HG03442 (cell line): Measurements from ENCODE around the gene MAN2A2.

ENCODE experiments used
- ATAC-seq: cut with Tn5 transposase; IDR thresholded peaks from one replicate; pipeline ENCODE4 v1.9.1; 2021; ENCODE audit warnings: mild to moderate bottlenecking, moderate library complexity; ENCODE audit not compliant: unreplicated experiment

MAN2A2 gene

DNA sequence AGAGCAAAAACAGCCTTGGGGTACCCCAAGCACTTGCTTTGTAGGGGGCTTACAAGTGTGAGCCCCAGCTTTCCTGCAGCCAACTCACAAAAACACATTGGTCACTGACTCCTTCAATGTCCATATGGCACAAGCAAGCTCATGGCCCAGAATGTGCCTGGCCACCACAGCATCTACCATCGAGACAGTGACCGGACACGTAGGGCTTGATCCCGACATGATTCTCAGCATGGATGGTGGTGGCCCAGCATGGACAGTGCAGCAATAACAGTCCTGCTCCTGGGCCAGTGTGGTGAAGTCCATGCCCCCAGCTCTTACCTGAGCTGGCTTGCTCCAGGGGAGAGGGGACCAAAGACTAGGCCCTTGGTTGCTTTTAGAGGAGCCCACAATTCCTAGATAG, 37.9 kb downstream of the MAN2A2 start:
- ATAC-seq, result no peak

- ATAC-seq, result no peak
These were observed 39.4 kb downstream of the MAN2A2 start for GRCh38 chr15:90942354-90943120.

GRCh38 chr15:90945091-90945490, 42.0 kb downstream of the MAN2A2 start:
- no peak for ATAC-seq

GRCh38 chr15:90946538-90946937, 43.4 kb downstream of the MAN2A2 start:
- no peak for ATAC-seq

- ATAC-seq, result no peak
These were observed 44.0 kb downstream of the MAN2A2 start for GRCh38 chr15:90946941-90947576.

DNA sequence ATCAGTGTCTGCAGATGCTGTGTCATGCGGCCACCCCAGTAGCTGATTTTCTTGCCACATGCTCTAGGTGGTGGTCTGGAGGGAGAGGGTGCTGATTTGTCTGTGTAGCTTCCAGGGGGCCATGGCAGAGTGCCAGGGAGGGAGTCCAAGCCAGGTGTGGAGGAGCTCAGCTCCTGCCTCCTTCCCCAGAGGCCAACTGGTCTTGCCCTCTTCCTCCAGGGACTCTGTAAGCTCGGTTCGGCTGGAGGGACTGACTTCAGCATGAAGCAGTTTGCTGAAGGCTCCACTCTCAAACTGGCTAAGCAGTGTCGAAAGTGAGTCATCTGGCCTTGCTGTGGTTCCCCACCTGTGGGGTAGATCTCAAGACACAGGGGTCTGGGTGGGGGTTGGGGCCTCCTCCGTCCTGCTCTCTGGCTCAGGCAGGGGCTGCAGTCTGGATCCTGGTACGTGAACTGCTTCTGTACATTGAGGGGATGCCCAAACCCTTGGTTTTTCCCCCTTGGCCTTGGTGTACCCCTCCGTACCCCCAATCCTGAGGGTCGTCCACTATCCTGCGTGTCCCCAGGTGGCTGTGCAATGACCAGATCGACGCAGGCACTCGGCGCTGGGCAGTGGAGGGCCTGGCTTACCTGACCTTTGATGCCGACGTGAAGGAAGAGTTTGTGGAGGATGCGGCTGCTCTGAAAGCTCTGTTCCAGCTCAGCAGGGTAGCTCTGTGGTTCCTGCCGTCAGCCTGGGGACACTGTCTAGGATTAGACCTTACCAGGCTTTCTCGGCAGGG, 44.7 kb downstream of the MAN2A2 start:
- ATAC-seq, result no peak

- ATAC-seq, result no peak
These were observed 45.4 kb downstream of the MAN2A2 start for GRCh38 chr15:90948506-90948905.

DNA sequence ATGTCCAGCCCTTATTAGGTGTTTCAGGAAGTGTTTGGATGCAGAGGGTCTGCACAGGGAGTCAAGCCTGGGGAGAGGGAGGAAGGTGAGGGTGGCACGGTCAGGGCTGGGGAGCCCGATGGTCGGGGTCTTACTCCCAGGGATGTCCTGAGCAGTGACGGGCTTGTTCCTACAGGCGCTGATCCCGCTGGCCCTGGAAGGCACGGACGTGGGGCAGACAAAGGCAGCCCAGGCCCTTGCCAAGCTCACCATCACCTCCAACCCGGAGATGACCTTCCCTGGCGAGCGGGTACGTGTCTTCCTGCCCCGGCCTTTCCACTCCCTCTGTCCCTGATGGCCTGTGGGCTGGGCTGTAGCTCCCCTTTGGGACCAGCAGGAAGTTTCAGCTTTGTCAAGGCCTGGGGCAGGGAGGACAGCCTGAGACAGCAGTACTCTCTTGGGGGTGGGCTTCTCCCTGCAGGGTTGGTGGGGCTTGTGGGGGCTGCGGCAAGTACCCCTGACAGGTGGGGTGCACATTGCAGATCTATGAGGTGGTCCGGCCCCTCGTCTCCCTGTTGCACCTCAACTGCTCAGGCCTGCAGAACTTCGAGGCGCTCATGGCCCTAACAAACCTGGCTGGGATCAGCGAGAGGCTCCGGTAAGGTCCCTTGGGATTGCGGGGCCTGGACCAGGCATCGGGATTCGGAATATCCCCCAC, 47.0 kb downstream of the MAN2A2 start:
- ATAC-seq, result no peak

GRCh38 chr15:90950676-90951075, 47.6 kb downstream of the MAN2A2 start:
- no peak for ATAC-seq

GRCh38 chr15:90952901-90953677, 50.0 kb downstream of the MAN2A2 start:
- ATAC-seq, result no peak

DNA sequence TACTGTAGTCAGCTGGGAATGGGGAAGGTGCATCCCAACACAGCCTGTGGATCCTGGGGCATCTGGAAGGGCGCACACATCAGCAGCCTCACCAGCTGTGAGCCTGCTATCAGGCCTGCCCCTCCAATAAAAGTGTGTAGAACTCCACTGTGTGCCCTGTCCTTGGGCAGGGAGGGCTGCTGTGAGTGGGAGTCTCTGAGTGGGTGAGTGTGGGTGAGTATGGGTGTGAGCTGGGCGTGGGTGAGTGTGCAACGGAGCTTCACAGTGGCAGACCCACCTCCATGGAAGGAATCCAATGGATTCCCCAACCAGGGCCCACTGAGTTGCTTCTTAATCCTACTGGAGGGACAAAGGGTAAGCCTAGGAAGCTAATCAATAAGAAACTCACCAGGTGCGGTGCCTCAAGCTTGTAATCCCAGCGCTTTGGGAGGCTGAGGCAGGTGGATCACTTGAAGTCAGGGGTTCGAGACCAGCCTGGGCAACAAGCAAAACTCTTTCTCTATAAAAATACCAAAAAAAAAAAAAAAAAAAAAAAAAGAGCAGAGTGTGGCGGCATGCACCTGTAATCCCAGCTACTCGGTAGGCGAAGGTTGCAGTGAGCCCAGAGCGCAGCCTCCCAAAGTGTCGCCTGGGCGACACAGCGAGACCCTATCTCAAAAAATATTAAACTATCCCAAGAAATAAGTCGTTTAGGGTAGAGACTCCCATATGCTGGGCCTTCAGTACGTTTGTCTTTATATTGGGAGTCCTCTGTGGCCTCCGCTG, 51.0 kb downstream of the MAN2A2 start:
- no peak for ATAC-seq

- ATAC-seq, result peak; percentile 94
These were observed 51.9 kb downstream of the MAN2A2 start, which contains the start of gene RCCD1 for GRCh38 chr15:90954712-90955623. Gene RCCD1, plus strand, starts transcription at chr15:90954884. Its CDS starts 1,851 bp downstream, at chr15:90956735.

GRCh38 chr15:90955624-90956273, 52.6 kb downstream of the MAN2A2 start:
- no peak for ATAC-seq

DNA sequence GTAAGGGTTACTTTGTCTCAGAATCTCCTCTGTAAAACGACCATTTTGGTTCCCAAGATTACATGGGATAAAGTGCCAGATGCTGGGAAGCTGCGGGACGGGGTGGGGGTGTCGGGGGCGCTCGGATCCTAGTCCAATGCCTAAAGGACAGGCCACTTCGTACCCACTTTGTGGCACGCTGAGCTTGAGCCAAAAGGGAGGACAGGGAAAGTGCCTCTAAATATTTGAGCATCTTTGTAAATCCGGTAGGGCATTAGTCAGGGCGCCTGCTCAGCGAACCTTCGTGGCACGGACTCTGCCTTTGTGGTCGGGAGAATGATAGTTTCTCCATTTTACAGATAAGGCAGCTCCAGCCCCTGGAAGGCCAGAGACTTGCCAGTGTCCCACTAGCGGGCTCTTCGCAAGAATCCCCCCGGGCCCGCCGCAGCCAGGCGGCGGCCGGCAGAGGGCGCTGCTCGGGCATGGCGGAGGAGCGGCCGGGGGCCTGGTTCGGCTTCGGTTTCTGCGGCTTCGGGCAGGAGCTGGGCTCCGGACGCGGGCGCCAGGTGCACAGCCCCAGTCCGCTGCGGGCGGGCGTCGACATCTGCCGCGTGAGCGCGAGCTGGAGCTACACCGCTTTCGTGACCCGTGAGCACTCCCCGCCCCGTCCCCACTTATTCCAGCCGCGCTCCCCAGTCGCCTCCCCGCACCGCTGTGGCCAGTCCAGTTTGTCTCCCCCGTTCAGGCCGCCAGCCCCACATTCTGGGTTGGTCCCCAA, 53.4 kb downstream of the MAN2A2 start:
- no peak for ATAC-seq

- no peak for ATAC-seq
These were observed 54.1 kb downstream of the MAN2A2 start for GRCh38 chr15:90957031-90957790.

DNA sequence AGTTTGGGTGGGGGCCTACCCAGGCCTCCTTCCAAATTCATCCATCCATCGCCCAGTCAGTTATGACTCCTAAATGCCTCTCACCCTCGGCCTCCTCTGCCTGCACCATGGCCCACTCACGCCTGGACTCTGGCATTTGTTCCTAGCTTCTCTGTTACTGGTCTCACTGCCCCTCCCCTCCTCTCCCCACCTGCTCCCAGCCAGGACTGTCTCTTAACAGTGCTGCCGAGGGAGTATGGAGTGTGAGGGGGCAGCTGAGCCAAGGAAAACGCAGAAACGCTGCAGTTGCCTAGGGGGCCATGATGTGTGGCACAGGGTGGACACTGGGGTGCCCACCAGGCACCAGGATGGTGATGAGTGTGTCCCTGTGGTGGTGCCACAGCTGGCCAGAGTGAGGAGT, 54.7 kb downstream of the MAN2A2 start:
- ATAC-seq, result no peak
